Tibial nerve (tissue), 4 donors: Measurements from ENCODE around the gene CAMTA1. TPM values are rescaled to one million over a fixed set of nuclear protein-coding genes. Genes with fewer than 3 reads are reported as not detected.

Experiments
- DNase-seq, 2 donors: peaks; one replicate each; pipeline ENCODE4 v3.0.0-alpha.2; 2019; ENCODE audit warnings: low spot score in 2 of 2
- H3K27ac ChIP-seq, 4 donors: fragments of 200-600 bp; sonication (generic) in 3 of 4; one replicate each; pipeline ENCODE4 v1.5.1; 2017 to 2019; ENCODE audit warnings: mild to moderate bottlenecking in 1 of 4
- H3K27me3 ChIP-seq, 2 donors: fragments of 200-600 bp; sonication (generic) in 1 of 2; one replicate each; pipeline versions ENCODE4 v1.5.1 to v1.6.0; 2017 to 2019
- H3K36me3 ChIP-seq, 3 donors: fragments of 200-600 bp; sonication (generic); one replicate each; pipeline ENCODE4 v1.5.1; 2018 to 2019
- H3K4me1 ChIP-seq, 4 donors: fragments of 200-600 bp; sonication (generic) in 3 of 4; one replicate each; pipeline ENCODE4 v1.5.1; 2017 to 2019
- H3K4me3 ChIP-seq, 4 donors: fragments of 200-600 bp; sonication (generic) in 3 of 4; one replicate each; pipeline ENCODE4 v1.5.1; 2017 to 2019; ENCODE audit warnings: mild to moderate bottlenecking in 1 of 4, moderate library complexity in 1 of 4
- H3K9me3 ChIP-seq, 4 donors: fragments of 200-600 bp; sonication (generic) in 3 of 4; one replicate each; pipeline ENCODE4 v1.5.1; 2017 to 2019
- EP300 ChIP-seq, 2 donors: sonication (generic); formaldehyde crosslinking; IDR thresholded peaks; one replicate each; pipeline ENCODE4 v1.6.1; 2017; ENCODE audit warnings: antibody characterized with exemption in 2 of 2, mild to moderate bottlenecking in 1 of 2
- POLR2A ChIP-seq, 2 donors: fragments of 450-650 bp; IDR thresholded peaks; one replicate each; pipeline ENCODE4 v1.6.1; 2017; ENCODE audit warnings: antibody characterized with exemption in 2 of 2, mild to moderate bottlenecking in 2 of 2, moderate library complexity in 2 of 2
- WGBS, 2 donors: methylation state at CpG; one replicate each; pipeline ENCODE4 v1.1.5; 2018; 5-methylcytosine and 5-hydroxymethylcytosine counted together
- total RNA-seq, 4 donors: library from RNA; depleted of rRNA; stranded (reverse); fragments of >200 nt; gene quantifications; one replicate each; pipeline ENCODE4 v1.1.0, GENCODE V29; 2016
- TF ChIP-seq, protein P1 (sequence below), 5 experiments: fragments of 200-600 bp in 3 of 5; fragments of 450-650 bp in 2 of 5; sonication (generic) in 3 of 5; IDR thresholded peaks; one replicate each; pipeline ENCODE4 v1.5.1; 2016 to 2019; ENCODE audit warnings: antibody characterized with exemption in 5 of 5, mild to moderate bottlenecking in 3 of 5, moderate library complexity in 2 of 5

The CAMTA1 gene
- total RNA-seq, 4 donors from 2014 or later, result 41.8 to 104 (median 87.2) TPM

DNA sequence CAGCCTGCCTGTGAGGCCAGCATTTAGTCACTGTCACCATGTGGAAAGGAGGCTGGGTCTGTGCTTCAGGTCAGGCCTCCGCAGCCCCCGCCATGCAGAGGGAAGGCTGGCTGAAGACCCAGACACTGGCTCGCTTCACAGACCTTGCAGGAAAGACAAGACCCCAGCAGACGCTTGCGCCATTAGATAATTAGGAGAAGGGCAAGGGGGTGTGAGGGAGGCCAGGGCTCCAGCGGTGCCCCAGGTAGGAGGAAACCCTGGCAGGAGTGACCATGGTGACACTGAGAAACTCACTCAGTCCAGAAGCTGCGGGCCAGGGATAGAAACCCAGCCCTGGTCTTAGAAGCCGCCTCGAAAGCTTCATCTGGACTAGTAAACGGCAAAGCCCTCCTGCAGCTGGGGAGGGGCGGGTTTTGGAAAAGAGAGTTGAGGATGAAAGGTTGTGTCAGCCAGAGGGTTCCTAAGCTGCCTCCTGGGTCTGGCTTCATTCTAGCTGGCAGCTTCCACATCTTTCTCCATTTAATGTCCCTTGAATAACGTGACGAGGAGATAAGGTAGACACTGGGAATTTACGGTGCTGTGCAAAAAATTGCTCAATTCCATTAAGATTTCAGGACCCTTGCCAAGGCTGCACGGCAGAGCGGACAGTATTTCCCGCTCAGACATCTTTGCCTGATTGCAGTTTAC, 691.8 kb downstream of the CAMTA1 start:
- peak overlapping the region in 2 of 4 donors; percentile 88 to 89 for H3K27ac ChIP-seq
- H3K9me3 ChIP-seq, result no peaks in the 10 kb centered on the region
- WGBS, 2 donors, result 77 to 79% methylated on average over 17 of the region's 17 CpGs
- H3K36me3 ChIP-seq, result no peaks in the 10 kb centered on the region
- no peak for DNase-seq
- TF ChIP-seq, protein P1, sequence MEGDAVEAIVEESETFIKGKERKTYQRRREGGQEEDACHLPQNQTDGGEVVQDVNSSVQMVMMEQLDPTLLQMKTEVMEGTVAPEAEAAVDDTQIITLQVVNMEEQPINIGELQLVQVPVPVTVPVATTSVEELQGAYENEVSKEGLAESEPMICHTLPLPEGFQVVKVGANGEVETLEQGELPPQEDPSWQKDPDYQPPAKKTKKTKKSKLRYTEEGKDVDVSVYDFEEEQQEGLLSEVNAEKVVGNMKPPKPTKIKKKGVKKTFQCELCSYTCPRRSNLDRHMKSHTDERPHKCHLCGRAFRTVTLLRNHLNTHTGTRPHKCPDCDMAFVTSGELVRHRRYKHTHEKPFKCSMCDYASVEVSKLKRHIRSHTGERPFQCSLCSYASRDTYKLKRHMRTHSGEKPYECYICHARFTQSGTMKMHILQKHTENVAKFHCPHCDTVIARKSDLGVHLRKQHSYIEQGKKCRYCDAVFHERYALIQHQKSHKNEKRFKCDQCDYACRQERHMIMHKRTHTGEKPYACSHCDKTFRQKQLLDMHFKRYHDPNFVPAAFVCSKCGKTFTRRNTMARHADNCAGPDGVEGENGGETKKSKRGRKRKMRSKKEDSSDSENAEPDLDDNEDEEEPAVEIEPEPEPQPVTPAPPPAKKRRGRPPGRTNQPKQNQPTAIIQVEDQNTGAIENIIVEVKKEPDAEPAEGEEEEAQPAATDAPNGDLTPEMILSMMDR (IDR thresholded peaks at IDR 0.05), result no peak
- no peak for TF ChIP-seq EP300 (IDR thresholded peaks at IDR 0.05)
- TF ChIP-seq POLR2A (IDR thresholded peaks at IDR 0.05), result no peak
- H3K4me3 ChIP-seq, result no peak overlapping the region
- no peaks in the 10 kb centered on the region for H3K27me3 ChIP-seq
- peaks cover 0 to 43% (median 0%) of the 10 kb centered on the region in 4 donors for H3K4me1 ChIP-seq

DNA sequence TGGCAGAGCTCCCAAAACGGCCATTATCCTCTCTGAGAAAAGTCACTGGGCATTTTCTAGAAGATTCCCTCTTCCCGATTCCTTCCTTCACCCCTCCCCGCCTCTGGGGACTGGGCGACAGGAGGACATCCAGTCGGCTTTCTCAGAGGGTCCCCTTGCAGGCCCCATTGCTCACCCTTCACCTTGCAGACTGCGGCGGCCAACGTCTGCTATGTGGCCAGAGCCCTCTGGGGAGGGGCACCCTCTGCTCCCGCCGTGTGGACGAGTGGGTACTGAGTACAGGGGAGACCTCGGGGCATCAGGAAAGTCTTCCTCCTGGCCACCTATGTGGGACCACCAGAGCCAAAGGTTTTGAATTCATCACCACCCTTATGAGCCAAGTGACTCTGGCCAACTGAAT, 692.3 kb downstream of the CAMTA1 start:
- peak overlapping the region; percentile 41 to 89 (median 79) for H3K27ac ChIP-seq
- peaks cover 0 to 37% (median 0%) of the 10 kb centered on the region in 4 donors for H3K4me1 ChIP-seq
- H3K36me3 ChIP-seq, result no peaks in the 10 kb centered on the region
- TF ChIP-seq, protein P1 (IDR thresholded peaks at IDR 0.05), result no peak
- no peak for TF ChIP-seq EP300 (IDR thresholded peaks at IDR 0.05)
- no peak for TF ChIP-seq POLR2A (IDR thresholded peaks at IDR 0.05)
- no peaks in the 10 kb centered on the region for H3K9me3 ChIP-seq
- no peak overlapping the region for H3K4me3 ChIP-seq
- no peaks in the 10 kb centered on the region for H3K27me3 ChIP-seq
- 83 to 84% methylated on average over 12 of the region's 12 CpGs for WGBS, 2 donors
- DNase-seq, result no peak

DNA sequence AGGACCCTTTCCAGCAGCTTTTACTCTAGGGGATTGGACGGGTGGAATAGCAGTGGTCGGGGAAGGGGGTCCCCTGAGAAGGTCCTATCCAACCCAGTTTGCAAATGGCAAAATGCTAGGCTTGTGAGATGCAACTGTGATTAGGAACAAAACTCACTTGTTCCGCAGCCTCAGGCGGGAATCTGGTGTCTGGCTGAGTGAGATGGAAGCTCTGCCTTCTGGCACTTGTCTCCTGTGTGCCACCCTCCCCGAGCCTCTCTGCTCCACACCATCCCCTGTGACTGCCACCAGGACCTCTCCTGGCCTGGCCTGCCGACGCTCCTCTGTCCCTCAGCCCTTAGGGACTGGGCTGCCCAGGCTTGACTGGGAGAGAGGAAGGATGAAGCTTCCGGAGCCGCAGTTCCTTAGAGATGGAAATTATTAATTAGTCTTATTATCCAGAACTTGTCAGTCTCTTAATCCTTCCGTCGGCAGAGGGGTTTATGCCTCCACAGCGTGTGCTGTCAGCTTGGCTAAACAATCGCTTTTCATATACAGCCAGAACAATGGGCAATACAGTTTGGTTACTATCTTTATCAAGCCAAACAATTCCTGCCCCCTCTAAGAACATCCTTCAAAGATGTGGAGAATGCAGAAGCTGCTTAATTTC, 693.0 kb downstream of the CAMTA1 start:
- Histone ChIP-seq H3K9me3 (no peaks in the 10 kb centered on the region), H3K27ac (peak overlapping the region; percentile 41 to 89 (median 79)), H3K36me3 (no peaks in the 10 kb centered on the region), H3K27me3 (no peaks in the 10 kb centered on the region), H3K4me1 (peaks cover 0 to 31% (median 0%) of the 10 kb centered on the region in 4 donors), H3K4me3 (no peak overlapping the region)
- TF ChIP-seq, protein P1 (IDR thresholded peaks at IDR 0.05), result no peak
- 25 to 26% methylated on average over 13 of the region's 13 CpGs for WGBS, 2 donors
- no peak for DNase-seq

DNA sequence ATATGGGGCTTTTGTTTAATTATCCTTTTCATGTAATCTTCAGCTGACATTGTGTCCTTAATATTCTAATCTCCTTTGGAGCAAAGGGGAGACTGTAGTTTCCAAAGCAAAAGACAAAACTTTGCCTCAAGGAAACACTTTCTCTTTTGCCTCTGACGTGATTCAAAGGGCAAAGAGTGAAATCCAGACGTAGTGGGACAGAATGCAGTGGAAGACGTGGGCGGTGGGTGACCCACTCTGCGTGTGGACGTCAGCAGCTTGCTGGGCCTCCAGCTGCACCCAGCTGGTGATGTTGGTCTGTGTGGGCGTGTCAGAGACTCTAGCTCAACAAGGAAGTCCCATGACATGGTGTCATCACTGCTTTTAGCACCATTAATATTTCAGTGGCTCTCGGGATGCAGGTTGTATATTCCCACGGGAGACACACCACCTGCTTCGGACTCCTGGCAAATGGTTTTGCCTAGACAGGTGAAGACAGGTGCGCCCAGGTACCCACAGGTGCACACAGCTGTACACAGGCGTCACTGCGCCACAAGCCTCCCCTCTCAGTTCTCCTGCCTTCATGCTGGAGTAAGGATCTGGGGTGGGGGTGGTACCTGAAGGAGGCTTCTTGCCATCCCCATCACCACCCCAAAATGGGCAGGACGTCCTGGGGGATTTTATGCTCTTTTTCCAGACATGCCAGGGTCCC, 693.7 kb downstream of the CAMTA1 start:
- TF ChIP-seq, protein P1 (IDR thresholded peaks at IDR 0.05), result no peak
- peak; percentile 59 to 84 for TF ChIP-seq EP300 (IDR thresholded peaks at IDR 0.05)
- TF ChIP-seq POLR2A (IDR thresholded peaks at IDR 0.05), result no peak
- Histone ChIP-seq H3K27me3 (no peaks in the 10 kb centered on the region), H3K36me3 (no peaks in the 10 kb centered on the region), H3K4me1 (peaks cover 0 to 30% (median 0%) of the 10 kb centered on the region in 4 donors), H3K27ac (peak overlapping the region; percentile 41 to 89 (median 72)), H3K9me3 (no peaks in the 10 kb centered on the region), H3K4me3 (no peak overlapping the region)
- no peak for DNase-seq
- WGBS, 2 donors, result 45 to 49% methylated on average over 14 of the region's 14 CpGs

DNA sequence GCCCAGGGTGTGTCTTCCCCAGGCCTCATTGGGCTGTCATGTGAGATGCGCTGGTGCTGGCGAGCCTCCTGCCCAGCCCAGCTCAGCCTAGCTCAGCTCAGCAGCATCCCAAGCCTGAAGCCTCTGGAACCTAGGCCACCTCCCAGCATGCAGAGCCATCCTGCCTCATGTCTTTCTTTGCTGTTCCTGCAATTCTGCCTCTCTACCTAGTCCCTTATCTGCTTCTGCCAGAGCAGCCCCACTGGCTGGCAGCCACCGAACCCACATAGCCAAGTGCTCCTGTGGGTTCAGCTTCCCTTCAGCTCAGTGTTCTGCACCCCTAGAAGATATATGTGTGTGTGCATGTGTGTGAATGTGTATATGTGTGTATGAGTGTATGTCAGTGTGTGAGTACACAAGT, 694.3 kb downstream of the CAMTA1 start:
- DNase-seq, result no peak
- TF ChIP-seq EP300 (IDR thresholded peaks at IDR 0.05) (no peak), POLR2A (IDR thresholded peaks at IDR 0.05) (no peak)
- TF ChIP-seq, protein P1 (IDR thresholded peaks at IDR 0.05), result no peak
- peak overlapping the region in 3 of 4 donors; percentile 56 to 89 (median 88) for H3K27ac ChIP-seq

More for the DNA sequence above, 694.3 kb downstream of the CAMTA1 start:
- 97 to 98% methylated on average over 3 of the region's 3 CpGs for WGBS, 2 donors
- Histone ChIP-seq H3K36me3 (no peaks in the 10 kb centered on the region), H3K4me1 (peaks cover 0 to 30% (median 0%) of the 10 kb centered on the region in 4 donors), H3K9me3 (no peaks in the 10 kb centered on the region), H3K27me3 (no peaks in the 10 kb centered on the region), H3K4me3 (no peak overlapping the region)
